ENCODE results near the gene MAGEB16. TPM values are rescaled to one million over a fixed set of nuclear protein-coding genes. Genes with fewer than 3 reads are reported as not detected.

The MAGEB16 gene
- polyA plus RNA-seq, 4 donors: not detected

- WGBS, 3 donors: 0 to 48% (median 9%) methylated on average over 1 of the region's 1 CpG
- no peak overlapping the region for H3K4me3 ChIP-seq (ENCODE audit: low read depth in 1 of 3, low read length in 3 of 3)
- DNase-seq: peak in 1 of 2 donors; percentile 28
- no peaks in the 10 kb centered on the region for H3K36me3 ChIP-seq (ENCODE audit: control insufficient read depth in 3 of 3, insufficient read depth in 2 of 3, low read depth in 1 of 3, low read length in 3 of 3)
- FAIRE-seq: no peak
- H3K9me3 ChIP-seq (ENCODE audit: control insufficient read depth in 2 of 2, insufficient read depth in 1 of 2, low read depth in 1 of 2, low read length in 1 of 2): no peaks in the 10 kb centered on the region
- H3K27me3 ChIP-seq (ENCODE audit: control insufficient read depth in 3 of 3, insufficient read depth in 3 of 3, low read length in 3 of 3): no peaks in the 10 kb centered on the region
- no peak overlapping the region for H3K27ac ChIP-seq (ENCODE audit: low read depth in 1 of 3, low read length in 2 of 3)
- H3K4me1 ChIP-seq (ENCODE audit: control insufficient read depth in 3 of 3, insufficient read depth in 2 of 3, low read depth in 1 of 3, low read length in 2 of 3): no peaks in the 10 kb centered on the region
These were observed 28.4 kb downstream of the MAGEB16 start for GRCh38 chrX:35826503-35826902.

GRCh38 chrX:35829501-35829900, 31.4 kb downstream of the MAGEB16 start:
- H3K27ac ChIP-seq (ENCODE audit: low read depth in 1 of 3, low read length in 2 of 3): no peak overlapping the region
- H3K4me3 ChIP-seq (ENCODE audit: low read depth in 1 of 3, low read length in 3 of 3): no peak overlapping the region
- FAIRE-seq (no peak), DNase-seq (no peak)
- WGBS, 3 donors: 67 to 90% (median 73%) methylated on average over 3 of the region's 3 CpGs
- H3K4me1 ChIP-seq (ENCODE audit: control insufficient read depth in 3 of 3, insufficient read depth in 2 of 3, low read depth in 1 of 3, low read length in 2 of 3): no peaks in the 10 kb centered on the region
- H3K36me3 ChIP-seq (ENCODE audit: control insufficient read depth in 3 of 3, insufficient read depth in 2 of 3, low read depth in 1 of 3, low read length in 3 of 3): no peaks in the 10 kb centered on the region
- H3K9me3 ChIP-seq (ENCODE audit: control insufficient read depth in 2 of 2, insufficient read depth in 1 of 2, low read depth in 1 of 2, low read length in 1 of 2): no peaks in the 10 kb centered on the region
- H3K27me3 ChIP-seq (ENCODE audit: control insufficient read depth in 3 of 3, insufficient read depth in 3 of 3, low read length in 3 of 3): no peaks in the 10 kb centered on the region

GRCh38 chrX:35841872-35842271, 43.7 kb downstream of the MAGEB16 start:
- WGBS, 3 donors: 13 to 20% (median 17%) methylated on average over 2 of the region's 2 CpGs
- no peaks in the 10 kb centered on the region for H3K36me3 ChIP-seq (ENCODE audit: control insufficient read depth in 3 of 3, insufficient read depth in 2 of 3, low read depth in 1 of 3, low read length in 3 of 3)
- H3K27me3 ChIP-seq (ENCODE audit: control insufficient read depth in 3 of 3, insufficient read depth in 3 of 3, low read length in 3 of 3): no peaks in the 10 kb centered on the region
- no peak for DNase-seq
- no peak overlapping the region for H3K27ac ChIP-seq (ENCODE audit: low read depth in 1 of 3, low read length in 2 of 3)
- no peaks in the 10 kb centered on the region for H3K4me1 ChIP-seq (ENCODE audit: control insufficient read depth in 3 of 3, insufficient read depth in 2 of 3, low read depth in 1 of 3, low read length in 2 of 3)
- no peak for FAIRE-seq
- H3K9me3 ChIP-seq (ENCODE audit: control insufficient read depth in 2 of 2, insufficient read depth in 1 of 2, low read depth in 1 of 2, low read length in 1 of 2): peaks cover 0 to 4% of the 10 kb centered on the region in 2 donors
- H3K4me3 ChIP-seq (ENCODE audit: low read depth in 1 of 3, low read length in 3 of 3): no peak overlapping the region

- WGBS, 3 donors: 40 to 69% (median 56%) methylated on average over 2 to 3 of the region's 3 CpGs
These were observed 44.5 kb downstream of the MAGEB16 start for GRCh38 chrX:35842674-35843073.

GRCh38 chrX:35847736-35848135, 49.6 kb downstream of the MAGEB16 start:
- FAIRE-seq (no peak), DNase-seq (no peak)
- Histone ChIP-seq H3K36me3 (ENCODE audit: control insufficient read depth in 3 of 3, insufficient read depth in 2 of 3, low read depth in 1 of 3, low read length in 3 of 3) (no peaks in the 10 kb centered on the region), H3K4me3 (ENCODE audit: low read depth in 1 of 3, low read length in 3 of 3) (no peak overlapping the region), H3K27ac (ENCODE audit: low read depth in 1 of 3, low read length in 2 of 3) (no peak overlapping the region), H3K27me3 (ENCODE audit: control insufficient read depth in 3 of 3, insufficient read depth in 3 of 3, low read length in 3 of 3) (no peaks in the 10 kb centered on the region), H3K9me3 (ENCODE audit: control insufficient read depth in 2 of 2, insufficient read depth in 1 of 2, low read depth in 1 of 2, low read length in 1 of 2) (no peaks in the 10 kb centered on the region), H3K4me1 (ENCODE audit: control insufficient read depth in 3 of 3, insufficient read depth in 2 of 3, low read depth in 1 of 3, low read length in 2 of 3) (no peaks in the 10 kb centered on the region)
- 65 to 82% (median 69%) methylated on average over 4 of the region's 4 CpGs for WGBS, 3 donors

More at GRCh38 chrX:35842674-35843073, 44.5 kb downstream of the MAGEB16 start:
- H3K4me1 ChIP-seq (ENCODE audit: control insufficient read depth in 3 of 3, insufficient read depth in 2 of 3, low read depth in 1 of 3, low read length in 2 of 3): no peaks in the 10 kb centered on the region
- H3K27ac ChIP-seq (ENCODE audit: low read depth in 1 of 3, low read length in 2 of 3): no peak overlapping the region
- H3K36me3 ChIP-seq (ENCODE audit: control insufficient read depth in 3 of 3, insufficient read depth in 2 of 3, low read depth in 1 of 3, low read length in 3 of 3): no peaks in the 10 kb centered on the region
- peaks cover 0 to 4% of the 10 kb centered on the region in 2 donors for H3K9me3 ChIP-seq (ENCODE audit: control insufficient read depth in 2 of 2, insufficient read depth in 1 of 2, low read depth in 1 of 2, low read length in 1 of 2)
- FAIRE-seq (no peak), DNase-seq (no peak)
- H3K4me3 ChIP-seq (ENCODE audit: low read depth in 1 of 3, low read length in 3 of 3): no peak overlapping the region
- no peaks in the 10 kb centered on the region for H3K27me3 ChIP-seq (ENCODE audit: control insufficient read depth in 3 of 3, insufficient read depth in 3 of 3, low read length in 3 of 3)

Other genes starting within 250 kb of the MAGEB16 start
- gene CFAP47, start 121.4 kb downstream of the MAGEB16 start, polyA plus RNA-seq: under 1 TPM in 1 of 4 donors, not detected in 3; 0.07 TPM